ENCODE measurements around the gene TEX44.

The TEX44 gene

GRCh38 chr2:231627384-231628120 lies 34.9 kb downstream of the TEX44 start:
- Histone ChIP-seq H3K4me1 (ENCODE audit: control insufficient read depth, low read length) (peaks cover 13% of the 10 kb centered on the region), H3K4me2 (ENCODE audit: low read length) (no peak overlapping the region), H3F3A (ENCODE audit: control insufficient read depth, insufficient read depth) (no peaks in the 10 kb centered on the region), H3K9me3 (ENCODE audit: control insufficient read depth, insufficient read depth, low read length) (no peaks in the 10 kb centered on the region), H3K27ac (ENCODE audit: low read depth, low read length) (no peak overlapping the region), H3K36me3 (ENCODE audit: control insufficient read depth, low read length) (no peaks in the 10 kb centered on the region), H3K79me2 (ENCODE audit: control insufficient read depth, low read length) (no peaks in the 10 kb centered on the region), H4K20me1 (ENCODE audit: control insufficient read depth, insufficient read depth, low read depth, low read length) (no peaks in the 10 kb centered on the region), H3K4me3 (ENCODE audit: low read length) (no peak overlapping the region), H3K9me2 (replicated peaks; ENCODE audit: control insufficient read depth, low read length) (no peaks in the 10 kb centered on the region), H3K27me3 (ENCODE audit: control insufficient read depth, low read length) (no peaks in the 10 kb centered on the region)
- no peak for TF ChIP-seq EZH2phosphoT487 (IDR thresholded peaks at IDR 0.05; ENCODE audit: borderline replicate concordance, low read length)
- TF ChIP-seq CTCF (IDR thresholded peaks at IDR 0.05; ENCODE audit: low read depth, low read length, poor library complexity, severe bottlenecking): no peak

- Histone ChIP-seq H4K20me1 (ENCODE audit: control insufficient read depth, insufficient read depth, low read depth, low read length) (no peaks in the 10 kb centered on the region), H3K4me1 (ENCODE audit: control insufficient read depth, low read length) (peaks cover 13% of the 10 kb centered on the region), H3K4me2 (ENCODE audit: low read length) (no peak overlapping the region), H3K4me3 (ENCODE audit: low read length) (no peak overlapping the region), H3K36me3 (ENCODE audit: control insufficient read depth, low read length) (no peaks in the 10 kb centered on the region), H3K27ac (ENCODE audit: low read depth, low read length) (no peak overlapping the region), H3K27me3 (ENCODE audit: control insufficient read depth, low read length) (no peaks in the 10 kb centered on the region), H3F3A (ENCODE audit: control insufficient read depth, insufficient read depth) (peaks cover 6% of the 10 kb centered on the region), H3K9me3 (ENCODE audit: control insufficient read depth, insufficient read depth, low read length) (no peaks in the 10 kb centered on the region), H3K9me2 (replicated peaks; ENCODE audit: control insufficient read depth, low read length) (no peaks in the 10 kb centered on the region), H3K79me2 (ENCODE audit: control insufficient read depth, low read length) (no peaks in the 10 kb centered on the region)
- TF ChIP-seq CTCF (IDR thresholded peaks at IDR 0.05; ENCODE audit: low read depth, low read length, poor library complexity, severe bottlenecking) (no peak), EZH2phosphoT487 (IDR thresholded peaks at IDR 0.05; ENCODE audit: borderline replicate concordance, low read length) (no peak)
Observed at GRCh38 chr2:231632559-231633142, 40.0 kb downstream of the TEX44 start.

- TF ChIP-seq EZH2phosphoT487 (IDR thresholded peaks at IDR 0.05; ENCODE audit: borderline replicate concordance, low read length) (no peak), CTCF (IDR thresholded peaks at IDR 0.05; ENCODE audit: low read depth, low read length, poor library complexity, severe bottlenecking) (no peak)
- Histone ChIP-seq H3K27me3 (ENCODE audit: control insufficient read depth, low read length) (no peaks in the 10 kb centered on the region), H3K9me2 (replicated peaks; ENCODE audit: control insufficient read depth, low read length) (no peaks in the 10 kb centered on the region), H3K79me2 (ENCODE audit: control insufficient read depth, low read length) (no peaks in the 10 kb centered on the region), H3F3A (ENCODE audit: control insufficient read depth, insufficient read depth) (peaks cover 6% of the 10 kb centered on the region), H3K9me3 (ENCODE audit: control insufficient read depth, insufficient read depth, low read length) (no peaks in the 10 kb centered on the region), H3K4me3 (ENCODE audit: low read length) (no peak overlapping the region), H4K20me1 (ENCODE audit: control insufficient read depth, insufficient read depth, low read depth, low read length) (no peaks in the 10 kb centered on the region), H3K4me2 (ENCODE audit: low read length) (no peak overlapping the region), H3K4me1 (ENCODE audit: control insufficient read depth, low read length) (peaks cover 6% of the 10 kb centered on the region), H3K27ac (ENCODE audit: low read depth, low read length) (no peak overlapping the region), H3K36me3 (ENCODE audit: control insufficient read depth, low read length) (no peaks in the 10 kb centered on the region)
Observed at GRCh38 chr2:231633241-231633976, 40.7 kb downstream of the TEX44 start.
